ENCODE results near the gene TMEM126A. TPM values are rescaled to one million over a fixed set of nuclear protein-coding genes. Genes with fewer than 3 reads are reported as not detected.

The TMEM126A gene
- total RNA-seq, 6 experiments from 2014 or later: 13.4 to 22.9 (median 17.7) TPM

DNA sequence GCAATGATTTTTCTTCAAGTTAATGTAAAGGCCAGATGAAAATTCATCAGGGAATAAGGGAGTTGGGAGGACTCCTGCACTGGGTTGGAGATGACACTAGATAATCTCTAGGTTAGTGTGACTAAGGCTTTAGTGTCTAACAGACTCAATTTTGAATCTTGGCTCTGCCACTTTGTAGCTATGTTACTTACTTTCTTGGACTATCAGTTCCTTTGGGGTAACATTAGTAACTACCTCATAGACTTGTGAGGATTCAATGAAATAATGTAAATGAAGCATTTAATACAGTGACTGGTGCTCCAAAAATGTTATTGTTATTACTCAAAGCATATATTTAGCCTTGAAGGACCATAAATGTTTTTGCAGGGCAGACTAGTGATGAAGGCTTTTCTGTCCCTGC is 47.8 kb downstream of the TMEM126A start:
- Histone ChIP-seq H3K9me3 (no peaks in the 10 kb centered on the region), H3K36me3 (no peaks in the 10 kb centered on the region), H3K4me3 (no peak overlapping the region), H3K4me1 (no peaks in the 10 kb centered on the region), H3K27me3 (no peaks in the 10 kb centered on the region), H3K27ac (no peak overlapping the region)
- TF ChIP-seq POLR2A (IDR thresholded peaks at IDR 0.05): no peak
- no peak for TF ChIP-seq CTCF (IDR thresholded peaks at IDR 0.05)
- ATAC-seq: no peak
- intact Hi-C loops (cut with DNase I): no loop called here
- no peak for DNase-seq

DNA sequence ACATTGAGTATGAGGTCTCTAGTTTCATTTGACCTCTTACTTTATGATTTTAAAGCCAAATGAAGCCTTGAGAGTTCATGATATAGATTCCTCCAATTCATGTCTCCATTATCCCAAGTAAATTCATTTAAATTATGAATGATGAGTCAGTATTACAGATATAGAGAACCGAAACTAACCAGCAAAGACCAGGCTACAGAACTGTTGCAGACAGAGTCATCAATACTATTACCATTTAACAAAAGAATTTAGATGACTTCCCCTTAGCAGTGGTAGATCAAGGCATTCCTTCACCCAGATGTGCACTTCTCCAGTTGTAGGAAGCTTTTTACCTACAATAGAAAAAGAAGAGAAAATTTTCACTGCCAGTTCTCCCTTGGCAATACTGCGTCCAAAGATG is 50.0 kb downstream of the TMEM126A start:
- H3K4me3 ChIP-seq: no peak overlapping the region
- intact Hi-C loops (cut with DNase I): no loop called here

GRCh38 chr11:85698195-85698594 is 50.4 kb downstream of the TMEM126A start:
- H3K9me3 ChIP-seq: no peaks in the 10 kb centered on the region
- no peak for DNase-seq
- no peak overlapping the region for H3K27ac ChIP-seq
- H3K36me3 ChIP-seq: no peaks in the 10 kb centered on the region
- intact Hi-C loops (cut with DNase I): no loop called here
- H3K27me3 ChIP-seq: no peaks in the 10 kb centered on the region
- WGBS (ENCODE audit: insufficient coverage, low coverage, low lambda C conversion rate, missing lambda C conversion rate): 76% methylated on average over 1 of the region's 1 CpG
- TF ChIP-seq POLR2A (IDR thresholded peaks at IDR 0.05): no peak
- no peak for TF ChIP-seq CTCF (IDR thresholded peaks at IDR 0.05)
- ATAC-seq: no peak
- H3K4me3 ChIP-seq: no peak overlapping the region
- no peaks in the 10 kb centered on the region for H3K4me1 ChIP-seq

More for the DNA sequence above, 50.0 kb downstream of the TMEM126A start:
- Histone ChIP-seq H3K27ac (no peak overlapping the region), H3K27me3 (no peaks in the 10 kb centered on the region), H3K9me3 (no peaks in the 10 kb centered on the region), H3K4me1 (no peaks in the 10 kb centered on the region), H3K36me3 (no peaks in the 10 kb centered on the region)
- TF ChIP-seq POLR2A (IDR thresholded peaks at IDR 0.05) (no peak), CTCF (IDR thresholded peaks at IDR 0.05) (no peak)
- DNase-seq (no peak), ATAC-seq (no peak)
- 80% methylated on average over 2 of the region's 2 CpGs for WGBS (ENCODE audit: insufficient coverage, low coverage, low lambda C conversion rate, missing lambda C conversion rate)

GRCh38 chr11:85699957-85700741 is 52.4 kb downstream of the TMEM126A start:
- Histone ChIP-seq H3K4me1 (no peaks in the 10 kb centered on the region), H3K27ac (no peak overlapping the region), H3K9me3 (no peaks in the 10 kb centered on the region), H3K4me3 (no peak overlapping the region), H3K36me3 (no peaks in the 10 kb centered on the region), H3K27me3 (no peaks in the 10 kb centered on the region)
- 62% methylated on average over 2 of the region's 2 CpGs for WGBS (ENCODE audit: insufficient coverage, low coverage, low lambda C conversion rate, missing lambda C conversion rate)
- ATAC-seq (peak in 2 of 4 donors; percentile 25 to 52), DNase-seq (no peak)
- intact Hi-C loops (cut with DNase I): no loop called here
- TF ChIP-seq POLR2A (IDR thresholded peaks at IDR 0.05): no peak
- no peak for TF ChIP-seq CTCF (IDR thresholded peaks at IDR 0.05)
